ENCODE data around the gene ACD.

The ACD gene

GRCh38 chr16:67683767-67684166, 23.7 kb upstream of the ACD start:
- H3K27ac ChIP-seq: no peak overlapping the region
- no peak for TF ChIP-seq CTCF (conservative IDR thresholded peaks at IDR 0.05)

- no peak overlapping the region for H3K27ac ChIP-seq
- TF ChIP-seq CTCF (conservative IDR thresholded peaks at IDR 0.05): no peak
These were observed 20.2 kb upstream of the ACD start for GRCh38 chr16:67679935-67680897.

DNA sequence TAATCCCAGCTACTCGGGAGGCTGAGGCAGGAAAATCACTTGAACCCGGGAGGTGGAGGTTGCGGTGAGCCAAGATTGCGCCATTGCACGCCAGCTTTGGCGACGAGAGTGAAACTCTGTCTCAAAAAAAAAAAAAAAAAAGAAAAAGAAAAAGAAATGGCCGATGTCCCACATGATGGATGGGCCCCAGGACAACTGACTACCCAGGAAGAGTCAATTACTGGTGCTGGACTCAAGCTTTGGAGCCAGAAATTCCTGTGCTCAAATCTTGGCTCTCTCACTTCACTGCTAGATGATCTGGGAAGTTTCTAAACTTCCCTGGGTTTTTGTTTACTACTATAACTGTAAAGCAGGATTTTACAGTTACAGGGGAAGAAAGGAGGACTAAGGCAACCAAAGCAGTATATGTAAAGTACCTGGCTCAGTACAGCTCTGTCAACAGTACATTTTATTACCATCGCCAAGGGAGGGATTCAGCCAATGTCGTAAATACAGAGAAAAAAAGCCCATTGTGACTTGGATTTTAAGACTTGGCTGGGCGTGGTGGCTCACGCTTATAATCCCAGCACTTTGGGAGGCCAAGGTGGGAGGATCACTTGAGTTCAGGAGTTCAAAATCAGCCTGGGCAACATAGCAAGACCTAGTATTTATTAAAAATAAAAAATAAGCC, 18.4 kb upstream of the ACD start:
- peak overlapping the region; percentile 58 for H3K27ac ChIP-seq
- TF ChIP-seq CTCF (conservative IDR thresholded peaks at IDR 0.05): no peak

- TF ChIP-seq CTCF (conservative IDR thresholded peaks at IDR 0.05): no peak
- peak overlapping the region; percentile 58 for H3K27ac ChIP-seq
These were observed 17.7 kb upstream of the ACD start for GRCh38 chr16:67677712-67678111.

- no peak for TF ChIP-seq CTCF (conservative IDR thresholded peaks at IDR 0.05)
These were observed 16.9 kb upstream of the ACD start for GRCh38 chr16:67676939-67677338.

GRCh38 chr16:67676516-67676915, 16.5 kb upstream of the ACD start:
- TF ChIP-seq CTCF (conservative IDR thresholded peaks at IDR 0.05): peak; percentile 20; the same call in 1 of the 2 replicates

More at GRCh38 chr16:67676939-67677338, 16.9 kb upstream of the ACD start:
- H3K27ac ChIP-seq: peak overlapping the region; percentile 58

GRCh38 chr16:67675999-67676398, 15.9 kb upstream of the ACD start:
- no peak for TF ChIP-seq CTCF (conservative IDR thresholded peaks at IDR 0.05)
- peak overlapping the region; percentile 58 for H3K27ac ChIP-seq

More at GRCh38 chr16:67676516-67676915, 16.5 kb upstream of the ACD start:
- peak overlapping the region; percentile 58 for H3K27ac ChIP-seq

Data from VCaP (cell line).